Measurements from ENCODE around the gene STBD1. TPM values are rescaled to one million over a fixed set of nuclear protein-coding genes. Genes with fewer than 3 reads are reported as not detected.
"Not testable (repeated sequence)": the region's sequence is repeated elsewhere in the genome, so short reads cannot be mapped to it uniquely, and the experiment has no call there.

STBD1 gene
- not detected for total RNA-seq

DNA sequence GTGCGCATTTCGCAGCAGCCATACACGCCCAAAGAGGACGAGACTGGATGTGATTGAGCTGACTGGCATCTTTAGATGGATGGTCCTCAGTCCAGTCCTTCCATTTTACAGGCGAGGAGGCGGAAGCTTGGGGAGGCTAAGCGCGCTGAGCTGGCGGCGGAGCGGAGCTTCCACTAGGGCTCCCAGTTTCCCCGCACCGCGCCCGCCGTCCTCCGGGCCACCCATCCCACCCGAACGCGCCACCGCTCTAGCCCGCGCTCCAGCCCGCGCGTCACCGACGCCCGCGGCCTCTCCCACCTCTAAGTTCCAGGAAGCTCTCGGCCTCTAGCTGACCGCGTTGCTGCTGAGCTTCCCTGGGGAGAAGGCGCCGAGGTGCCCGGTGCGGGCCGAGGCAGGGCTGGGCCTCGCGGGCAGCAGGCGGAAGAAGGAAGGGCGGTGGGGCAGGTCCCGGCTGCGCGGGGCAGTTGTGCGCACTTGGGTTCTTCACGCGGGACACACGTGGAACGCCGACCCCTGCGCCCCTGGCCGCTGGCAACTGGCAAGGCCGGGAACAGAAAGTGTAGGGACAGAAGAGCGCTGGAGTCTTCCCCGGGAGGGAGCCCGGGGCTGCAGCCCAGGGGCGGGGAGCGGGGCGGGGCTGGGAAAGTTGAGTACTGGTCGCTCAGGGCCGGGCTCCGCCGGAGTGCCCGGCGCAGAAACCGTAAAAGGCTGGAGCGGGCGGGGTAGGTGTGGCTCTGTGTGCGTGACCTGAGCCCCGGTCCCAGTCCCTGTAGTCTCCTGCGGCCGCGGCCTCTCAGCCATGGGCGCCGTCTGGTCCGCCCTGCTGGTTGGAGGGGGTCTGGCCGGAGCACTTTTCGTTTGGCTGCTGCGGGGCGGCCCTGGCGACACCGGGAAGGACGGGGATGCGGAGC, at the start of gene STBD1:
TSS of gene STBD1 (plus strand) at position 763 of the 911 bp plus-strand sequence. CDS start at position 800, 37 bp downstream.
- DNase-seq: no peak

DNA sequence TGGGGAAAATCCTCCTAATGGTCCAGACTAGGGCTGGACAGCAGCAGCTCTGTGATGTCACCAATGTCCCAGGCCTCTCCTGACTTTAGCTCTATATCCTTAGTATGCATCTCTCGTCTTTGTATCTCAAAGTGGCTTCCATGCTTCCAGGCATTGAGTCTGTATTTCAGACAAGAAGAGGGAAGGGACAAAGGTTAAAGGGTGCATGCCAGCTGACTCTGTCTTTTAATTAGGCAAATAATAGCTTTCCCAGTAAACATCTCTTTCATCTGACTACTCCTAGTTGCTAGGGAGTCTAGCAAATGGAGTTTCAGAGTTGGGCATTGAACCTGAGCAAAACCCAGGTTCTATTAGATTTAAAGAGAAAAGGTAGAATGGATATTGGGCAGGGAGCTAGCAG, 49.6 kb upstream of the STBD1 start:
- no peak for DNase-seq

DNA sequence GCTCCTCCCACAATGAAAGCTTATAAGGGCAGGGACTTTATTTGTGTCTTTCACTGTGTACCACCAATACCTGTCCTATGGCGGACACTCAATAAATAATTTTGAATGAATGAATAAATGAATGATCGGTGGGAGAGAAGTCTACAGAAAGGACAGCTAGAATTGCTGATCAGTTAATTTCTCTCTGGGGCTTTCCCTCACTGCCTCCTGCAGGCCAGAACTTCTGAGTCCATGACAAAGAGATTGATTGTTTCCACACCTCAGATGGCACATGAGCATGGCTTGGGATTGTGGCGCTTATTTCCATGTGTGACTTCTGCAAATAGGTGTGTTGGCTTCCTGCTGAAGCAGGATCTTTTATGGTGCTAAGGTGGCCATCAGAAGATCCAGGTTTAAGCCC, 48.7 kb upstream of the STBD1 start:
- no peak for DNase-seq

DNA sequence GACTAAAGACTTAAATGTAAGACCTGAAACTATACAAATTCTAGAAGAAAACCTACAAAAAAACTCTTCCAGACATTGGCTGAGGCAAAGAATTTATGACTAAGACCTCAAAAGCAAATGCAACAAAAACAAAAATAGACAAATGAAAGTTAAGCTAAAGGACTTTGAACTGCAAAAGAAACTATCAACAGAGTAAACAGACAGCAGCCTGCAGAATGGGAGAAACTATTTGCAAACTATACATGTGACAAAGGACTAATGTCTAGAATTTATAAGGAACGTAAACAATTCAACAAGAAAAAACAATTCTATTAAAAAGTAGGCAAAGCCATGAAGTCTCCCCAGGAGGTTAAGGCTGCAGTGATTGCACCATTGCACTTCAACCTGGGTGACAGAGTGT, 46.0 kb upstream of the STBD1 start:
- DNase-seq: no peak

DNA sequence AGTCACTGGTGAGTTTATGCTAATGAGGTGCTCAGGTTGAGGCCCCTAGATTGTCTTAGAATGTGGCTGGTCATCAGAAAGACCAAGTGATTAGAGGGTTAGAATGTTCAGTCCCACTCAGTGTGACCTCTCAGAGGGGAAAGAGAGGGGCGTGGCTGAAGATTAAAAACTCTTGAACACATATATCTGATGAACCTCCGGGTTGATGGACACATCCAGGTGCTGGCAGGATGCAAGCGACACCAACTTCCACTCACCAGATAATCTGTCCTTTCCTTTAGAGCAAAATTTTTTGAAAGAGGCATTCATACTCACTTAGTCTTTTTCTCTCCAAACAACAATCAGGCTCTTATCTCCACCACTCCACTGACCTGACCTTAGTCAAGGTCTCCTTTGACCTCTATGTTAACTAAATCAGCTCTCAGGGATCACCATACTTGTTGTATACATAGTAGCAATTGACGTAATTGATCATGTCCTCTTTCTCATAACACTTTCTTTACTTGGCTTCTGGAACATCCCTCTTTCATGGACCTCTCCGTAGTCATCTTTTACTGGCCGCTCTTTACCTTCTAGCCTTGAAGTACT, 40.8 kb upstream of the STBD1 start:
- DNase-seq: no peak

DNA sequence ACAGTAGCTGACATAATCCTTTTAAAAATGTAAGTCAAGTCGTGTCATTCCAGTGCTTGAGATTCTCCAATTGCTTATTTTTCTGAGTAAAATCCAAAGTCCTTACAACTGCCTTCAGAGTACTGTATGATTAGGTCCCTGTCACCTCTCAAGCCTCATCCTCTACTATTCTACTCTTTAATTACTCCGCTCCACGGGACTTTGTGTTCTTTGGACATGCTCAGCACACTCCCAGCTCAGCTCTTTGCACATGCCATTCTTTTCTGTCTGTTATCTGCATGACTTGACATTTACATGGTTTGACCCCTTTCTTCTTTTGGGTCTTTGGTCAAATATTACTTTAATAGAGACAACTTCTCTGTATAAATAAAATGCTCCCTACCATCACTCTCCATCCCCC, 39.9 kb upstream of the STBD1 start:
- no peak for DNase-seq

DNA sequence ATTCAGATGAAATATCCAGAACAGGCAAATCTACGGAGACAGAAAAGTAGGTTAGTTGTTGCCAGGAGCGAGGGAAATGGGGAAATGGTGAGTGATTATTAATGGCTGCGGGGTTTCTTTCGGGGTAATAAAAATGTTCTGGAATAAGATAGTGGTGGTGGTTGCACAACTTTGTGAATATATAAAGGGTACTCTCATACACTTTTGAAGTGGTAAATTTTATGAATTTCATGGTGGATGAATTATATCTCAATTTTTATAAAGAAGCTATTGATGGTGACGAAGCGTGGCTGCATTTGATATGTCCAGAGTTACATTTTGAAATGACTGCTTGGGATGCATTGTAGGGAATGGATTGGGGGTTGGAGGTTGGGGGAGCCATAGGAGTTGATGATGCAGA, 38.7 kb upstream of the STBD1 start:
- no peak for DNase-seq

DNA sequence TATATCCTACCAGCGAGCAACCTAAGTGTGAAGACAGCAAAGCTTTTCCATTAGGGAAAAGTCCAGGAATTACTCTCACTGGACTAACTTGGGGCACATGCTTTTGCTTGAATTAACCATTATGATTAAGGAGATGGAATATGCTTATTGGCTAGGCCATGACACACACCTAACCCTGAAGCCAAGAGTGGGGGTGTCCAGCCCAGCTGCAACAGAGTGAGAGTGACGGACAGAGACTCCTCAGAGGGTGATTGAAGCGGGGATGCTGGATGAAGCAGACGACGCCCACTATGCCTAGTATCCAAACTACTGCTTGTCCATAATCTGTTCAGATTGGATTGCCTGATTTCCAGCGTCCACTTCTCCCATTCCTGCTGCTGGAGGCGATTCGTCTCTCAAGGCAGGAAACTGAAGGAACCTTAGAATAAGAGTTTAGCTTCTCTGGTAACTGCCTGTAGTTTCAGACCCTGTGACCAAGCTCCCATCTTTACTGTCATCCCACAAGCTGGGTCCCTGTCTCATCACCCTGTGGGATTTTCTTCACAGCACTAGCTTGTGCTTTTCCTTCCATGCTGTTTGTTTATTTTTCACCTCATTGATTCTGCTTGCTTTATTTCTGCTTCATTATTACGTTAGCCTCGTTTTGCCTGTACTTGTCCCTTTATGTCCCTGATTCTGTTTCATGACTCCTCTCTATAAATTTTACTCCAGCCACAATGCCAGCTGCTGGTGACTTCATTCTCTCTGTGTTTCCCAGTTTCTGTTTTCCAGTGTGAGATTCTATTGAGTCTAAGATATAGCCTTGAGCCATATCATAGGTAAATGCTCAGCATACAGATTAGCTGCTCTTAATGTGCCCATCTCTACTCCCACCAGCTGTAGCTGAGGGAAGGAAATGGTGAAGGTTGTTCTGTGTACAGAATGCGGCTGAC, 36.0 kb upstream of the STBD1 start:
- no peak for DNase-seq

DNA sequence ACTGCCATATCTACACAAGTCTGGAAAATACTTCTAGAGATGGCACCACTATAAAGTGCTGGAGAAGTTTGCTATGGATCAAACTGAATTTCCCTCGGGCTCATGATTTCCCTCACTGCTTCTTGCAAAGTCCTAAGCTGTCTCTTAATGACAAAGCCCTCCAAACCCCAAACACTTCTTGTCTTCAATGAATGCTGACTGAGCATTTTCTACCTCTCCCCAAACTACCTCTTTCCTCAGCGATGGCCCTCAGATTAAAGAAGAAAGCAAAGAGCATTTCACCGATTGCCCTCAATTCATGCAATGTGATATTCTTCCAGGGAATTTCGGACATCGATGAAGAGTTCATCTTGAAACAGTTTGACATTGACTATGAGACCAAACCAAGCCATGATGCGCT, 35.3 kb upstream of the STBD1 start:
- no peak for DNase-seq

DNA sequence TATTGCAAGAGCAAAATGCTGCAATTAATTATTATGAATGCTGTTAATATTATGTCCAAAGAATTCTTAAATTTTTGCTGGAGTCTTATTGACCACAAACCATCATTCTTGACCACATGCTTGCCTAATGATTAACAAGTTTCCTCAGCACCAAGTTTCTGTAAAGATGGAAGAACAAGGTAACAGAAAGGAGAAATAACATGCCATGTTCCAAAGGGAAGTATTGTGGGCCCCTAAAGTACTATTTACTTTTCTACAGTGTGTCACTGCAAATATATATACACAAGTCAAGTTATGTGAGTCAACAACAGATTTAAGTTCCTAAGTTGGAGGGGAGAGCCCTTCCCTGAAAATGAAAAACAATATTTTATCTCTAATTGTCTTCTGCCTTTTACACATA, 34.5 kb upstream of the STBD1 start:
- DNase-seq: no peak

DNA sequence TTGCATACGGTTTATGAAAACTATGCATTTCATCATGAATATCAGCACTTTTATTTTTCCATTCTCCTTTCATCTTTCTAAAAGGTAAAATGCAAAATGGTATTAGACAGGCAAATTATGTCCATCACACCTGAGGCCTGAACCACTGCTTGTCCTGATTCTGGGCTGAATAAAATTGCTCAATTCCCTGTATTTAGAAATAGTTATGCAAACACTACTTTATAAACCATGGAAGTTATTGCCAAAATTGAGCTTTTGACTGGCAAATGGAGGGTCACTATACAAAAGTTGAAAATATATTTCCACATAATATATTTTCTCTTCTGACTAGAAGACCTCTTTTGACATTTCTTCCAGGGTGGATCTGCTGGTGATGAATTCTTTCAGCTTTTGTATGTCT, 34.0 kb upstream of the STBD1 start:
- no peak for DNase-seq

DNA sequence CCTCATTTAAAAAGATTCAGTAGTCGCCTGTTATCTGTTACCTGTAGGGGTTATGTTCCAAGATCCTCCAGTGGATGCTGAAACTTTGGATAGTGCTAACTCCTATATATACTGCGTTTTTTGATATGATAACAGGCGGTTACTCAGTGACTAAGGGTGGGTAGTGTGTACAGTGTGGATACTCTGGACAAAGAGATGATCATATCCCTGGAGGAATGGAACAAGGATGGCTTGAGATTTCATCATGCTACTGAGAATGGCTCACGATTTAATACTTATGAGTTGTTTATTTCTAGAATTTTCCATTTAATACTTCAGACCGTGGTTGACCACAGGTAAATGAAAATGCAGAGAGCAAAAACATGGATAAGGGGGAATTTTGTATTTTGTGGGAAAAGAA, 33.5 kb upstream of the STBD1 start:
- DNase-seq: no peak

DNA sequence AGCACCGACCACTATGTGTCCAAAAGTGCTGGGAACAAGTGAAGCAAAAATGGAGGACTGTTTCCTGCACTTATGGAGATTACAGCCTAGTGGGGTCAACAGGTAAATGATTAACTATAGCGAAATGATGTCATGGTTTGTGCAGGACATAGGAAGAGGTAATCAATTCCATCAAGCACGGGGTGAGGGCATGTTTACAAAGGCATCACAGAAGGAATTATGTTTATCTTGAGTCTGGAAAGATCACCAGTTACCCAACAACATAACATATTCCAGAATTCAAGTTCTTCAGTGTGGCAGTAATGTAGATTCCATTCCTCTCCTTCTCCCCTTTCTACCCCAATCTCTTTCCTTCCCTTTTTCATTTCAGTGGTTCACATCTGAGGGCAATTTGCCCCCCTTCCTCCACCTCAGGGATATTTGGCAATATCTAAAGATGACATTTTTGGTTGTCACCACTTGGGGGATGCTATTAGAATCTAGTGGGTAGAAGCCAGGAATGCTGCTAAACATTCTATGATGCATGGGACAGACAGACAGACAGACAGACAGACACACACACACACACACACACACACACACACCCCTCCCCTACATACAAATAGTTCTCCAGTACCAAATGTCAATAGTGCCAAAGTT, 30.9 kb upstream of the STBD1 start:
- no peak for DNase-seq

DNA sequence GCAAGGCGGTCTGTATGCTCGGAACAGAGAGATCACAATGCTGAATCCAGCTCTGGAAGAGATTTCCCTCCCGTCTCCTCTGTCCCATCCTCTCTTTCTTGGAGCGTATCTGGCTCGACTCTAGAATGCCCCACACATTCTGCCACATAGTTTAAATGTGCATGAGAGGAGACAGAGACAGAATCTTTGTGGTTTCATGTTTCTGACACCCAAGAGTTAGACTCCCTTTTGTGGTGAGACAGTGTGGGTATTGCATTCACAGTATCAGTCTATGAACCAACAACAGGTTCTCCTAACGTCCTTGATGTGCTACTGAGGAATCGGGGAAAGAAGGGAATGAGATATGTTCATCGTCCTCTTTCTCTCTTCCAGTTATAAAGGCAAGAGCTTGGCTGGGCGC, 29.7 kb upstream of the STBD1 start:
- no peak for DNase-seq

DNA sequence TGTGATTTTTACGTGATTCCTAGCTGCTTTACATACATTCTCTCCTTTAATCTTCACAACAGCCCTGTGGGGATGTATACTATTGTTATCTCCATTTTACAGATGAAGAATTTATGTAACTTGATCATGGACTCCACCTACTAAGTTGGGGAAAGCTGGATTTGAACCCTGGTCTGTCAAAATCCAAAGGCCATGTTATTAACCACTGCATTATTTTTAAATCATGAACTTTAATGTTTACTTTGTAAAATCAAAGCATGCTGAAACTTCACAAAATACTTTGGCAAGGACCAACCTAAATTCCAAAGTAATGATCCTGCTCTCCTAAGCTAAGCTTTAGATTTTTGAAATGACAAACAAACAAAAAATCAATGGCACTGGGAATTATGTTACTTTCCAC, 28.9 kb upstream of the STBD1 start:
- DNase-seq: no peak

DNA sequence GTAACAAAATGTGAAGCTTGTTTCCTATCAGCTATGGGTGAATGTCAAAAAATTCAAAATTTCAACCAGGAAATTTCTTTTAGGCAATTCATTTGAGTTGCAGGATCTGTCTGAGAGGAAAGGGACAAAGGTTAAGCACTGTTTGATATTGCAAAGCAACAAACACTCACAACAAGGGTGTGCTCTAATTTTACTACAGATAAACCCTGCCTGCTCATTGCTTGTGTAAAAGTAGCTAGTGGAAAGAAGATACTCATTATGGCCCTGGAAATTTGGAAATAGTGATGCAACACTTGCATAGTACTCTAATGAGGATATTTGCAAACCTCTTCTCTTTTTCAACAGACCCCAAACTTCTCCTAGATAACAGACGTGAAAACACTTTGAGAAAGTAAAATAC, 27.9 kb upstream of the STBD1 start:
- DNase-seq: no peak

DNA sequence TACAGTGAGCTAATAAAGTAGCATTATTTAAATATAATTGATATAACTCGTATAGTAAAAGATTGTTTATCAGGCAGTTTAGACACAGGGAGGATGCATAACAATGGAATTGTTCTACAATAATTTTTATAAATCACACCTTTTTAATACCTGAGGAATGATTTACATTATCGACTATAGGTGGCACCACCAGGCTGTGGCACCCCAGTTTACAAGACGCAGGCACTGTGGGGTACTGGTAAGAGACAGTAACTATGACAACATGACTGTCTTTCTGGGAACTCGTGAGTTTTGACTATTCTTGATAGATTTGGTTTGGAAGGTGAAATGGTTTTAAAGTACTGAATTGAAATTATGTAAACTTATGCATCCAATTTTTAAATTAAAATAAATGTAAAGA, 27.1 kb upstream of the STBD1 start:
- DNase-seq: peak; percentile 4

DNA sequence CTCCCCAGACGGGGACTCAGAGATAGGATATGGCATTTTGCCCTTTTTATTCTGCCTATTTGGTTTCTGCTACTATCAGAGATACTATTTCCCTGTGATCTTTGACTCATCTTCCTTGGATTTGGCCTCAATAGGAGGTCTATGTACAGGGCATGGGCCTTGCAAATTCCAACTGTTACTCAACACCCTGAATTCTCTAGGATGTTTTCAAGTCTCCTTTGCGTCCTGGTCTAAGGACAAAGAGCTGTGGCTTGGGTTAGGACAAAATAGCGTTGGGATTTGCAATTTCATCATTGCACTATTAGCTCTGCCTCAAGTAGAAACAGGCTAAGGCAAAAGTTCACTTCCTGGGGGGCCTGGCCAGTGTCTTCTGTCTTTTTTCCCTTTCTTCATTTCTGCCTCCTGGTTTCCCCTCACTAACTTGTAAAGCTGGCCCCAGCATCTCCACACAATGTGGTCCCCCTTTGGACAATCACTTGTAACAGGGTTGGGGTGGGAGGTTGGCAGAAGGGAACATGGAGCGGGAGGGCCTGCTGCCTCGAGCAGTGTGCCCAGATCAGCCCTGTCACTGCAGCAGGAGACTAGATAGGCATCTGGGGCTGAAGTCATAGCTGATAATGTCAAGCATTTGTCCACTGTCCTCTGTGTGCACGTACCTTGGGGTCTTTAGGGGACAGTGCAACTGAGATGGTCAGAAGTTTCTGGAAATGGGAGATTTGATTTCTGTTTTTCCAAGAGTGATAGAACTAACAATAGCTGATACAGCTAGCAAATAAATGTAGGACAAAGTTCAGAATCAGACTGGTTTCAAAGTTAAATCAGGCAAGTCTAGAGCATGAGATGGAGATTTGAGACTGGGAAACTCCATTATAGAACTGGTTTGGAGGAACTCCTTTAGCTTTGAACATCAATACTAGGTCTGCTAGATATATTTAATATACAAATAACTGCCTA, 25.8 kb upstream of the STBD1 start:
- no peak for DNase-seq

DNA sequence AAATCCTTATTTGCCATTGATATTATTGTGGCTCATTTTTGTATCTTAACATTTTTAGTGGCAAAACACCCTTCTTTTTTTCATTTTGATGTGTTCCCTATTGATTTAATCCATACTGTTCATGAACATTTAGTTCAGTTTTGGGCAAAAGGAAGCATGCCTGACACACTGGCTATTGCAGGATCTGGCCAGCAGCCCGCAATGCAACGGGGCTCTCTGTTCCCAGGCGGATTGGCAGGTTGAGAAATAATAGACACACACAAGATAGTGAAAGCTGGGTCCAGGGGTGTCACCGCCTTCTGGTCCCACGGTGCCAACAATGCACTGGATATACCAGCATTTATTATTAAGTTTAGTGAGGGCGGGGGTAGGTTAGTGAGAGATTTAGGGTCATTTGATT, 24.9 kb upstream of the STBD1 start:
- DNase-seq: not testable (repeated sequence)

DNA sequence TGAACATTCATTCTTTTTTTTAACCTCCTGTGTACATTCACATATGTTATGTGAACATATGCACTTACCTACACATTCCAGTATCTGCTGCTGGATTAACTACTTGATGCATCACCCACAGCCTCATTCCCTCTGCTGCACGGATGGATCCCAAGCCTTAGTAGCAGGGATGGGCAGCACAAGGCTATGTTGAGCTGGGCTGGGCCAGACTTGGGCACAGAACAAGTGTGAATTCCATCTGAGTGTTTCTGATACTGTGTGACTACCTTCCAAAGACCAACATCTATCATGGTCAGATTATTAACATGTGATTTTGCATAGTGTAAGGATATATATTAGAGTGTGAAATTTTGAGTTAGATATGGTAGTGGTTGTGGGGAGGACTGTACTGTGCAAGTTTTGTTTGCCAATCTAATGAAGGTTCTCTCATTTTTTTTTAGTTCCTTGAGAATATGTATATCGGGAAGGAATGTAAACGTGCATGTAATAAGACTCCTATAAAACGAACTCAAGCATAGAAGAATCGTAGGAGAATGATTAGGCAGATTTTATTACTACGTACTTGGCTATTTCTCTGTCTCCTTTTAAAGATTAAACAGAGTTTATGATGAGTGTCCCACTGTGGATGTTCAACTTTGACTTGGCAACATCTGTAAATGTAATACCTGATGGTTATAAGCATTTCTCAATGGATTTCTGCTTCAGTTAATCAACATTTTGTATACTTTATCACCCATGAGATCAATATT, 23.4 kb upstream of the STBD1 start:
- DNase-seq: no peak

DNA sequence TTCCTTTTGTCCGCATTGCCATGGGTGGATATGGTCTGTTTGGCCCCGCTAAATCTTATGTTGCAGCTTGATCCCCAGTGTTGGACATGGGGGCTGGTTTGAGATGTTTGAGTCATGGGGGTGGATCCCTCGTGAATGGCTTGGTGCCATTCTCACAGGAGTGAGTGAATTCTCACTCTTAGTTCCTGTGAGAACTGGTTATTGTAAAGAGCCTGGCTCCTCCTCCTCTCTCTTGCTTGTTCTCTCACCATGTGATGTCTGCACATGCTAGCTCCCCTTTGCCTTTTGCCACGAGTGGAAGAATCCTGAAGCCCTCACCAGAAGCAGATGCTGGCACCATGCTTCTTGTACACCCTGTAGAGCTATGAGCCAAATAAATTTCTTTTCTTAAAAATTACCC, 22.6 kb upstream of the STBD1 start:
- no peak for DNase-seq

Data from effector CD4-positive, alpha-beta T cell (primary cell).